MM.1S (cell line): ENCODE measurements around the gene RASSF1.

Experiments used
- CTCF ChIP-seq: fragments of 300-600 bp; sonication (generic); IDR thresholded peaks from 2 replicates; pipeline ENCODE4 v1.5.1; 2016; ENCODE audit warnings: antibody characterized with exemption, low read length, mixed read lengths
- EZH2 ChIP-seq: fragments of 300-600 bp; sonication (generic); optimal IDR thresholded peaks from 2 replicates; pipeline ENCODE3; 2017; ENCODE audit warnings: low read depth, mild to moderate bottlenecking, antibody characterized with exemption, low read length, mixed read lengths
- EZH2phosphoT487 ChIP-seq: fragments of 300-600 bp; sonication (generic); IDR thresholded peaks from 2 replicates; pipeline ENCODE4 v1.6.1; 2018; ENCODE audit warnings: antibody characterized with exemption, low read length

- TF ChIP-seq CTCF (no peak), EZH2 (no peak), EZH2phosphoT487 (no peak)
Observed at GRCh38 chr3:50318163-50318562, 22.5 kb downstream of the RASSF1 start.
